GM23338 (cell line): ENCODE data around the gene SND1. TPM values are rescaled to one million over a fixed set of nuclear protein-coding genes. Genes with fewer than 3 reads are reported as not detected.
A peak's percentile ranks its signal among the peaks of the same experiment; 100 is the strongest.

Experiments used
- ATAC-seq: fragments of 200-7000 bp; cut with Tn5 transposase; 3 replicates; pipeline ENCODE4 v1.9.1; 2020
- DNase-seq: peaks from one replicate; pipeline ENCODE4 v3.0.0-alpha.2; 2015; ENCODE audit warnings: low spot score
- H2AFZ ChIP-seq: fragments of 200-600 bp; sonication (generic); 2 replicates; pipeline ENCODE4 v1.8.0; 2016; ENCODE audit warnings: antibody characterized with exemption, mild to moderate bottlenecking, moderate library complexity
- H3F3A ChIP-seq: fragments of 200-600 bp; sonication (generic); replicated peaks from 2 replicates; pipeline ENCODE4 v1.8.0; 2017; ENCODE audit warnings: antibody characterized with exemption, mixed run types, low read depth
- H3K27ac ChIP-seq: fragments of 200-600 bp; sonication (generic); 2 replicates; pipeline ENCODE4 v1.6.1; 2016; ENCODE audit warnings: low read depth
- H3K27me3 ChIP-seq: fragments of 200-600 bp; sonication (generic); 2 replicates; pipeline ENCODE4 v1.8.0; 2016; ENCODE audit warnings: mild to moderate bottlenecking, mixed run types, moderate library complexity; ENCODE audit not compliant: insufficient read depth
- H3K36me3 ChIP-seq: fragments of 200-600 bp; sonication (generic); 2 replicates; pipeline ENCODE4 v1.8.0; 2016; ENCODE audit warnings: mild to moderate bottlenecking; ENCODE audit not compliant: insufficient read depth
- H3K4me1 ChIP-seq: fragments of 200-600 bp; sonication (generic); 2 replicates; pipeline ENCODE4 v1.8.0; 2016; ENCODE audit warnings: mild to moderate bottlenecking, moderate library complexity; ENCODE audit not compliant: insufficient read depth
- H3K4me2 ChIP-seq: fragments of 200-600 bp; sonication (generic); 2 replicates; pipeline ENCODE4 v1.7.1; 2017; ENCODE audit warnings: mixed run types
- H3K4me3 ChIP-seq: fragments of 200-600 bp; sonication (generic); 2 replicates; pipeline ENCODE4 v1.6.1; 2016; ENCODE audit warnings: mixed run types
- H3K79me2 ChIP-seq: fragments of 200-600 bp; sonication (generic); replicated peaks from 2 replicates; pipeline ENCODE4 v1.8.0; 2017; ENCODE audit warnings: mild to moderate bottlenecking; ENCODE audit not compliant: insufficient read depth
- H3K9me2 ChIP-seq: fragments of 200-600 bp; sonication (generic); 2 replicates; pipeline ENCODE4 v1.8.0; 2017; ENCODE audit not compliant: insufficient read depth
- H4K20me1 ChIP-seq: fragments of 200-600 bp; sonication (generic); replicated peaks from 2 replicates; pipeline ENCODE4 v1.8.0; 2017; ENCODE audit warnings: mild to moderate bottlenecking; ENCODE audit not compliant: insufficient read depth
- H3K27ac Mint-ChIP-seq: 2 replicates; pipeline ENCODE4 v1.8.0; 2020; ENCODE audit warnings: inconsistent platforms, mild to moderate bottlenecking, moderate library complexity, mixed read lengths
- H3K27me3 Mint-ChIP-seq: 3 replicates; pipeline ENCODE4 v1.8.0; 2022; ENCODE audit warnings: low read depth, mild to moderate bottlenecking, moderate library complexity, mixed read lengths, inconsistent platforms; ENCODE audit not compliant: insufficient read depth, poor library complexity
- H3K36me3 Mint-ChIP-seq: 3 replicates; pipeline ENCODE4 v1.8.0; 2021; ENCODE audit warnings: low read depth, mild to moderate bottlenecking, inconsistent platforms, moderate library complexity, mixed read lengths
- H3K4me1 Mint-ChIP-seq: 3 replicates; pipeline ENCODE4 v1.8.0; 2020; ENCODE audit warnings: mild to moderate bottlenecking, inconsistent platforms, mixed read lengths
- H3K4me3 Mint-ChIP-seq: 3 replicates; pipeline ENCODE4 v1.8.0; 2021; ENCODE audit warnings: moderate library complexity, mild to moderate bottlenecking, inconsistent platforms, mixed read lengths
- H3K9me3 Mint-ChIP-seq: 3 replicates; pipeline ENCODE4 v1.8.0; 2020; ENCODE audit warnings: moderate library complexity, mild to moderate bottlenecking, inconsistent platforms, mixed read lengths
- CREB1 ChIP-seq: fragments of 250-450 bp; sonication (Bioruptor Pico); IDR thresholded peaks from 2 replicates; pipeline ENCODE4 v1.5.0; 2020; ENCODE audit warnings: low read depth, mild to moderate bottlenecking, moderate library complexity
- ETS1 ChIP-seq: IDR thresholded peaks from 2 replicates; pipeline ENCODE4 v1.6.1; 2016; ENCODE audit warnings: antibody characterized with exemption
- EZH2 ChIP-seq: fragments of 200-600 bp; sonication (generic); IDR thresholded peaks from one replicate; pipeline ENCODE4 v1.8.0; 2017; ENCODE audit warnings: antibody characterized with exemption, mild to moderate bottlenecking, low read depth; ENCODE audit not compliant: unreplicated experiment
- EZH2phosphoT487 ChIP-seq: fragments of 200-600 bp; sonication (generic); IDR thresholded peaks from one replicate; pipeline ENCODE4 v1.8.1; 2018; ENCODE audit warnings: antibody characterized with exemption; ENCODE audit not compliant: unreplicated experiment
- NANOG ChIP-seq: IDR thresholded peaks from 2 replicates; pipeline ENCODE4 v1.6.1; 2016; ENCODE audit warnings: antibody characterized with exemption, borderline replicate concordance
- POLR2AphosphoS5 ChIP-seq: IDR thresholded peaks from 2 replicates; pipeline ENCODE4 v1.6.1; 2016; ENCODE audit warnings: antibody characterized with exemption, low read depth
- STAT1 ChIP-seq: IDR thresholded peaks from one replicate; pipeline ENCODE4 v1.6.1; 2016; ENCODE audit warnings: antibody characterized with exemption; ENCODE audit not compliant: unreplicated experiment
- ZNF114 ChIP-seq: fragments of 250-450 bp; sonication (Bioruptor Pico); IDR thresholded peaks from 2 replicates; pipeline ENCODE4 v1.5.0; 2020; ENCODE audit warnings: mild to moderate bottlenecking, moderate library complexity
- ZNF331 ChIP-seq: fragments of 250-450 bp; sonication (Bioruptor Pico); IDR thresholded peaks from 2 replicates; pipeline ENCODE4 v1.5.0; 2020; ENCODE audit warnings: low read depth, mild to moderate bottlenecking, moderate library complexity
- ZNF462 ChIP-seq: fragments of 250-450 bp; sonication (Bioruptor Pico); IDR thresholded peaks from 2 replicates; pipeline ENCODE4 v1.5.0; 2020; ENCODE audit warnings: mild to moderate bottlenecking, moderate library complexity
- polyA plus RNA-seq: library from polyadenylated mRNA; unstranded; fragments of >200 nt; fragmentation: Nextera tagmentation; extraction: Ambion mirVana; gene quantifications from 2 replicates; pipeline ENCODE4 v1.2.1, GENCODE V29; 2016
- total RNA-seq: library from RNA; depleted of rRNA; stranded (reverse); fragments of >200 nt; shearing (Covaris generic); gene quantifications from 2 replicates; pipeline ENCODE4 v1.2.3, GENCODE V29; 2014

Gene SND1
- total and polyA plus RNA-seq, 2 experiments from 2014 or later, result 107 to 254 TPM

- no peaks in the 10 kb centered on the region for H3F3A ChIP-seq
- no peaks in the 10 kb centered on the region for H3K27me3 ChIP-seq
- 0 out of 2 replicates have a peak overlapping the region, but pooled peaks have one; percentile 28 for H3K4me2 ChIP-seq
- no peak overlapping the region for H3K27ac ChIP-seq
- Mint-ChIP-seq H3K36me3 (no peaks in the 10 kb centered on the region), H3K27me3 (no peaks in the 10 kb centered on the region), H3K9me3 (no peaks in the 10 kb centered on the region), H3K27ac (no peak overlapping the region), H3K4me1 (peaks cover 39% of the 10 kb centered on the region), H3K4me3 (no peak overlapping the region)
- TF ChIP-seq CREB1 (CRISPR knock-in tag) (no peak), EZH2phosphoT487 (no peak), ZNF114 (no peak), POLR2AphosphoS5 (no peak), EZH2 (no peak), ZNF331 (no peak), NANOG (no peak)
- H3K9me2 ChIP-seq, result no peaks in the 10 kb centered on the region
- H3K36me3 ChIP-seq, result 0 out of 2 replicates have a peak, but pooled peaks cover 4% of the 10 kb centered on the region
- H3K4me1 ChIP-seq, result peaks cover 41% of the 10 kb centered on the region
- H2AFZ ChIP-seq, result no peak overlapping the region
- no peak for DNase-seq
- H4K20me1 ChIP-seq, result peaks cover 33% of the 10 kb centered on the region; the same call in 1 of the 2 replicates
- ATAC-seq, result no peak
- peaks cover 6% of the 10 kb centered on the region; the same call in 1 of the 2 replicates for H3K79me2 ChIP-seq
- no peak overlapping the region for H3K4me3 ChIP-seq
Measured at GRCh38 chr7:127946111-127946510, 294.1 kb downstream of the SND1 start.

- H3K4me1 ChIP-seq, result peaks cover 41% of the 10 kb centered on the region
- 0 out of 2 replicates have a peak, but pooled peaks cover 4% of the 10 kb centered on the region for H3K36me3 ChIP-seq
- no peak overlapping the region for H2AFZ ChIP-seq
- ATAC-seq, result no peak
- H3K36me3 Mint-ChIP-seq, result no peaks in the 10 kb centered on the region
- no peaks in the 10 kb centered on the region for H3K9me2 ChIP-seq
- peaks cover 6% of the 10 kb centered on the region; the same call in 1 of the 2 replicates for H3K79me2 ChIP-seq
- H4K20me1 ChIP-seq, result peaks cover 33% of the 10 kb centered on the region; the same call in 1 of the 2 replicates
- H3K4me1 Mint-ChIP-seq, result peaks cover 45% of the 10 kb centered on the region
- H3K9me3 Mint-ChIP-seq, result no peaks in the 10 kb centered on the region
- DNase-seq, result no peak
- H3K4me3 Mint-ChIP-seq, result no peak overlapping the region
- no peak overlapping the region for H3K4me2 ChIP-seq
- no peaks in the 10 kb centered on the region for H3F3A ChIP-seq
- no peak overlapping the region for H3K27ac Mint-ChIP-seq
- no peak overlapping the region for H3K27ac ChIP-seq
- H3K27me3 Mint-ChIP-seq, result no peaks in the 10 kb centered on the region
- TF ChIP-seq NANOG, result no peak
- H3K27me3 ChIP-seq, result no peaks in the 10 kb centered on the region
- no peak overlapping the region for H3K4me3 ChIP-seq
Measured at GRCh38 chr7:127946847-127947246, 294.9 kb downstream of the SND1 start.

GRCh38 chr7:127948312-127948711 is 296.3 kb downstream of the SND1 start:
- peaks cover 2% of the 10 kb centered on the region for H3K27me3 Mint-ChIP-seq
- Histone ChIP-seq H2AFZ (no peak overlapping the region), H3K27ac (no peak overlapping the region), H3K4me1 (peaks cover 40% of the 10 kb centered on the region), H3K79me2 (peaks cover 3% of the 10 kb centered on the region; the same call in 1 of the 2 replicates), H3K27me3 (no peaks in the 10 kb centered on the region), H3K4me2 (peak overlapping the region; percentile 35; the same call in 1 of the 2 replicates), H3K9me2 (no peaks in the 10 kb centered on the region), H3F3A (no peaks in the 10 kb centered on the region), H3K4me3 (no peak overlapping the region), H4K20me1 (peaks cover 27% of the 10 kb centered on the region; the same call in 1 of the 2 replicates), H3K36me3 (no peaks in the 10 kb centered on the region)
- no peak overlapping the region for H3K4me3 Mint-ChIP-seq
- peaks cover 48% of the 10 kb centered on the region for H3K4me1 Mint-ChIP-seq
- no peaks in the 10 kb centered on the region for H3K9me3 Mint-ChIP-seq
- DNase-seq (no peak), ATAC-seq (no peak)
- H3K36me3 Mint-ChIP-seq, result 0 out of 3 replicates have a peak, but pooled peaks cover 2% of the 10 kb centered on the region
- H3K27ac Mint-ChIP-seq, result no peak overlapping the region
- TF ChIP-seq CREB1 (CRISPR knock-in tag) (no peak), ZNF331 (no peak), STAT1 (no peak), ETS1 (no peak), EZH2 (no peak), EZH2phosphoT487 (no peak), ZNF462 (CRISPR knock-in tag) (no peak)
